Gastroesophageal sphincter (tissue), 4 donors: ENCODE measurements around the gene KRT72. TPM values are rescaled to one million over a fixed set of nuclear protein-coding genes. Genes with fewer than 3 reads are reported as not detected.

Experiments used
- ATAC-seq: fragments of 150-250 bp; one replicate; pipeline ENCODE4 v1.9.1; 2016; ENCODE audit warnings: mild to moderate bottlenecking, moderate library complexity
- H3K27ac ChIP-seq, 4 donors: fragments of 200-600 bp; sonication (generic) in 3 of 4; 1 replicate in 3 of 4; 2 replicates in 1 of 4; pipeline ENCODE4 v1.5.1; 2016 to 2019
- H3K27me3 ChIP-seq: fragments of 200-600 bp; sonication (generic); one replicate; pipeline ENCODE4 v1.5.1; 2019
- H3K36me3 ChIP-seq, 2 donors: fragments of 200-600 bp; sonication (generic); one replicate each; pipeline ENCODE4 v1.5.1; 2019; ENCODE audit warnings: control low read depth in 1 of 2
- H3K4me1 ChIP-seq, 3 donors: fragments of 200-600 bp; sonication (generic); 1 replicate in 2 of 3; 2 replicates in 1 of 3; pipeline ENCODE4 v1.5.1; 2016 to 2019; ENCODE audit warnings: control low read depth in 2 of 3
- H3K4me3 ChIP-seq, 2 donors: fragments of 200-600 bp; sonication (generic); one replicate each; pipeline ENCODE4 v1.5.1; 2019; ENCODE audit warnings: mild to moderate bottlenecking in 1 of 2, moderate library complexity in 1 of 2
- H3K9me3 ChIP-seq, 3 donors: fragments of 200-600 bp; sonication (generic); one replicate each; pipeline ENCODE4 v1.5.1; 2017 to 2019; ENCODE audit warnings: control low read depth in 2 of 3
- EP300 ChIP-seq: sonication (generic); formaldehyde crosslinking; IDR thresholded peaks from one replicate; pipeline ENCODE4 v1.6.1; 2017; ENCODE audit warnings: antibody characterized with exemption, mild to moderate bottlenecking
- POLR2A ChIP-seq, 2 donors: fragments of 450-650 bp; IDR thresholded peaks; one replicate each; pipeline ENCODE4 v1.6.1; 2017; ENCODE audit warnings: antibody characterized with exemption in 2 of 2, mild to moderate bottlenecking in 2 of 2, moderate library complexity in 1 of 2
- POLR2AphosphoS5 ChIP-seq: sonication (generic); formaldehyde crosslinking; IDR thresholded peaks from one replicate; pipeline ENCODE4 v1.6.1; 2017; ENCODE audit warnings: antibody characterized with exemption
- WGBS, 2 donors: methylation state at CpG; one replicate each; pipeline ENCODE4 v1.1.5; 2018; ENCODE audit warnings: low coverage in 1 of 2; 5-methylcytosine and 5-hydroxymethylcytosine counted together
- total RNA-seq, 4 donors: library from RNA; depleted of rRNA; stranded (reverse); fragments of >200 nt; gene quantifications; one replicate each; pipeline ENCODE4 v1.1.0, GENCODE V29; 2016
- TF ChIP-seq, protein P1 (sequence below), 4 experiments: fragments of 200-600 bp in 2 of 4; fragments of 450-650 bp in 2 of 4; sonication (generic) in 1 of 4; IDR thresholded peaks; one replicate each; pipeline ENCODE4 v1.5.1; 2017 to 2019; ENCODE audit warnings: antibody characterized with exemption in 4 of 4, mild to moderate bottlenecking in 2 of 4, moderate library complexity in 2 of 4

KRT72 gene
- total RNA-seq, 4 donors from 2014 or later, result not detected

- peaks cover 0 to 14% (median 0%) of the 10 kb centered on the region in 3 donors for H3K4me1 ChIP-seq
- H3K4me3 ChIP-seq, result no peak overlapping the region
- no peaks in the 10 kb centered on the region for H3K27me3 ChIP-seq
- ATAC-seq, result no peak
- H3K9me3 ChIP-seq, result no peaks in the 10 kb centered on the region
- WGBS, 2 donors, result 65 to 74% methylated on average over 2 of the region's 4 CpGs
- no peak overlapping the region for H3K27ac ChIP-seq
- no peaks in the 10 kb centered on the region for H3K36me3 ChIP-seq
- TF ChIP-seq, protein P1, sequence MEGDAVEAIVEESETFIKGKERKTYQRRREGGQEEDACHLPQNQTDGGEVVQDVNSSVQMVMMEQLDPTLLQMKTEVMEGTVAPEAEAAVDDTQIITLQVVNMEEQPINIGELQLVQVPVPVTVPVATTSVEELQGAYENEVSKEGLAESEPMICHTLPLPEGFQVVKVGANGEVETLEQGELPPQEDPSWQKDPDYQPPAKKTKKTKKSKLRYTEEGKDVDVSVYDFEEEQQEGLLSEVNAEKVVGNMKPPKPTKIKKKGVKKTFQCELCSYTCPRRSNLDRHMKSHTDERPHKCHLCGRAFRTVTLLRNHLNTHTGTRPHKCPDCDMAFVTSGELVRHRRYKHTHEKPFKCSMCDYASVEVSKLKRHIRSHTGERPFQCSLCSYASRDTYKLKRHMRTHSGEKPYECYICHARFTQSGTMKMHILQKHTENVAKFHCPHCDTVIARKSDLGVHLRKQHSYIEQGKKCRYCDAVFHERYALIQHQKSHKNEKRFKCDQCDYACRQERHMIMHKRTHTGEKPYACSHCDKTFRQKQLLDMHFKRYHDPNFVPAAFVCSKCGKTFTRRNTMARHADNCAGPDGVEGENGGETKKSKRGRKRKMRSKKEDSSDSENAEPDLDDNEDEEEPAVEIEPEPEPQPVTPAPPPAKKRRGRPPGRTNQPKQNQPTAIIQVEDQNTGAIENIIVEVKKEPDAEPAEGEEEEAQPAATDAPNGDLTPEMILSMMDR (IDR thresholded peaks at IDR 0.05), result no peak
- TF ChIP-seq POLR2A (IDR thresholded peaks at IDR 0.05) (no peak), POLR2AphosphoS5 (no peak), EP300 (no peak)
Measured at GRCh38 chr12:52631264-52631663, 30.0 kb upstream of the KRT72 start.

DNA sequence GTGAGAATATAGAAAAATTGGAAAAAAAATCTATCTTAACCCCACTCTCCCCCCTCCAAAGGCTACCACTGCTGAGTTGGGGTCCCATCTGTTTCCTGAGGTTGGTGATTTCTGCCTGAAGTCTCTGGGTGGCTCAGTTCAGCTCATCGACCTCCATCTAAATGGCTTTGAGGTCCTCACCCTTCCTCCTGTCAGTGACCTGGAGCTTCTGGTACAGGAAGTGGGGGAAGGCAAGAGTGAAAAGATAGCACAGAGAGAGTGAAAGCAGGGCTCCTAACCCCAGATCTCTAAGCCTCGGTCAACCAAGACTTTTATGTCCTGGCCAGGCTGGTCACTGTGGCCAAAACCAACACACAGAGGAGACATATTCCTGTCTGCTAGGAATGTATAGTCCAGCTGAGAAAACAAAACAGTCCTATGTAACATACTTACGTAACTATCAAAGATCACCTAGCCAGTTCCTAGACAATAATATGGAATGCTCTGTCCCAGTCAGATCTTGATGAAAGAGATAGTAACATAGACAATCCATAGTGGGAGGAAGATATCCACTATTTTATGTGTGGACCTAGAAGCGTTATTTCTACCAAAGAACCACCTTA lies 29.4 kb upstream of the KRT72 start:
- H3K4me1 ChIP-seq, result peaks cover 0 to 8% (median 0%) of the 10 kb centered on the region in 3 donors
- no peak for TF ChIP-seq EP300
- TF ChIP-seq POLR2A (IDR thresholded peaks at IDR 0.05), result no peak
- no peaks in the 10 kb centered on the region for H3K9me3 ChIP-seq
- H3K36me3 ChIP-seq, result no peaks in the 10 kb centered on the region
- H3K27ac ChIP-seq, result no peak overlapping the region
- no peaks in the 10 kb centered on the region for H3K27me3 ChIP-seq
- no peak for ATAC-seq
- WGBS, 2 donors, result 65 to 91% methylated on average over 2 to 3 of the region's 4 CpGs
- no peak overlapping the region for H3K4me3 ChIP-seq

GRCh38 chr12:52630008-52630500 lies 28.8 kb upstream of the KRT72 start:
- H3K4me1 ChIP-seq, result peaks cover 0 to 7% (median 0%) of the 10 kb centered on the region in 3 donors
- H3K9me3 ChIP-seq, result no peaks in the 10 kb centered on the region
- no peak overlapping the region for H3K4me3 ChIP-seq
- H3K36me3 ChIP-seq, result no peaks in the 10 kb centered on the region
- no peak for ATAC-seq
- H3K27ac ChIP-seq, result no peak overlapping the region
- TF ChIP-seq EP300, result no peak
- TF ChIP-seq, protein P1 (IDR thresholded peaks at IDR 0.05), result no peak
- no peak for TF ChIP-seq POLR2AphosphoS5
- no peak for TF ChIP-seq POLR2A (IDR thresholded peaks at IDR 0.05)
- H3K27me3 ChIP-seq, result no peaks in the 10 kb centered on the region
- 82% methylated on average over 3 of the region's 7 CpGs; no CpG with 5 or more reads in 1 of the 2 donors for WGBS, 2 donors

- peaks cover 0 to 4% (median 0%) of the 10 kb centered on the region in 3 donors for H3K4me1 ChIP-seq
- H3K27ac ChIP-seq, result no peak overlapping the region
- TF ChIP-seq EP300, result no peak
- TF ChIP-seq, protein P1 (IDR thresholded peaks at IDR 0.05), result no peak
- TF ChIP-seq POLR2AphosphoS5, result no peak
- TF ChIP-seq POLR2A (IDR thresholded peaks at IDR 0.05), result no peak
- ATAC-seq, result no peak
- no peaks in the 10 kb centered on the region for H3K36me3 ChIP-seq
- H3K27me3 ChIP-seq, result no peaks in the 10 kb centered on the region
- H3K9me3 ChIP-seq, result no peaks in the 10 kb centered on the region
- no peak overlapping the region for H3K4me3 ChIP-seq
- WGBS, 2 donors, result 58 to 72% methylated on average over 4 to 7 of the region's 12 CpGs
Measured at GRCh38 chr12:52629281-52630007, 28.2 kb upstream of the KRT72 start.

- Histone ChIP-seq H3K27me3 (no peaks in the 10 kb centered on the region), H3K36me3 (no peaks in the 10 kb centered on the region), H3K4me3 (no peak overlapping the region), H3K4me1 (no peaks in the 10 kb centered on the region), H3K27ac (no peak overlapping the region), H3K9me3 (no peaks in the 10 kb centered on the region)
- 88 to 92% methylated on average over 1 of the region's 2 CpGs for WGBS, 2 donors
- TF ChIP-seq POLR2A (IDR thresholded peaks at IDR 0.05) (no peak), EP300 (no peak), POLR2AphosphoS5 (no peak)
- TF ChIP-seq, protein P1 (IDR thresholded peaks at IDR 0.05), result no peak
- ATAC-seq, result no peak
Measured at GRCh38 chr12:52628841-52629240, 27.6 kb upstream of the KRT72 start.
